ENCODE measurements around the gene TLE4. TPM values are rescaled to one million over a fixed set of nuclear protein-coding genes. Genes with fewer than 3 reads are reported as not detected.
A peak's percentile ranks its signal among the peaks of the same experiment; 100 is the strongest.

TLE4 gene
- total and polyA plus RNA-seq, 2 of the 4 experiments (the other 2 are of a cell fraction): 68.0 to 78.1 TPM

DNA sequence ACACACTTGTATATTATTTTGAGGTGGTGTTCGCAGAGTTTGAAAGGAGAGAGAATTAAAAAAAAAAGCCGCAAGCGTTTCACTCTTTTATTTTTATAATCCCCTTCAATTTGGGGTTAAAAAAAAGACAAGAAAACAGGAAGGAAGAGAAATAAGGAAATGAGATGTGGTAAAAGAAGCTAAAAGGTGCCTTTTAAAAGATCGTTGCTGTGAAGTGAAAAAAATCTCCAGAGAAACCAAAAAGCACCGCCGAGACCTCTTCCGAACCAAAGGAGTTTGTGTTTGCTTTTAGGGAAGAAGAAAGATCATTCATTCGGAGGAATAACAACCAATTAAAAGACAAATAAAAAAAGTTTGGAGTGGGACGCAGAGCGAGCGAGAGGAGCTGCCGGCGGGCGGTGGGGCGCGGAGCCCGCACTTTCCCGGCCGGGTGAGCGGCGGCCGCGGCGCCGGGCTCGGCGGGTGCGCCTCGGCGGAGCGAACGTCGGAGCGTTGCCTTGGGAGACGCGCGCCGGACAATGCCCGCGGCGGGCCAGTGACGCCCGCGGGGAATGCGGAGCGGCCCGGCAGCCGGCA is 355 bp downstream of the TLE4 start:
- Histone ChIP-seq H3K23ac (ENCODE audit: low read depth, low read length) (peak overlapping the region; percentile 15), H3K36me3 (ENCODE audit: control insufficient read depth, insufficient read depth, low read length) (no peaks in the 10 kb centered on the region), H2AFZ (replicated peaks; ENCODE audit: low read length, poor library complexity) (peak overlapping the region; percentile 85), H2BK15ac (ENCODE audit: low read depth, low read length) (no peak overlapping the region), H3K27me3 (ENCODE audit: control insufficient read depth, insufficient read depth, low read length) (no peaks in the 10 kb centered on the region), H2AK5ac (ENCODE audit: low read depth, low read length) (no peak overlapping the region), H2AK9ac (replicated peaks; ENCODE audit: low read depth, low read length, poor library complexity) (peak overlapping the region; percentile 18), H3K9me1 (ENCODE audit: insufficient read depth, low read length) (peaks cover 3% of the 10 kb centered on the region; the same call in 1 of the 2 replicates), H3K9ac (ENCODE audit: low read depth, low read length) (peak overlapping the region; percentile 71), H3K4me2 (ENCODE audit: low read depth, low read length) (peak overlapping the region; percentile 57; the same call in 1 of the 2 replicates), H2BK20ac (ENCODE audit: low read depth, low read length) (no peak overlapping the region), H3K27ac (ENCODE audit: insufficient read depth, low read length) (peak overlapping the region; percentile 63), H3K4me3 (ENCODE audit: insufficient read depth, low read depth, low read length) (peak overlapping the region; percentile 83), H3K79me1 (ENCODE audit: low read depth in 1 of 2, low read length in 2 of 2) (peaks cover 10 to 22% of the 10 kb centered on the region in 2 experiments; a peak in 3 of 4 replicates), H2BK5ac (ENCODE audit: low read depth, low read length, poor library complexity, severe bottlenecking) (peak overlapping the region; percentile 82), H4K20me1 (ENCODE audit: insufficient read depth, low read length) (no peaks in the 10 kb centered on the region), H3K4ac (ENCODE audit: low read depth, low read length) (peak overlapping the region; percentile 44; the same call in 1 of the 2 replicates), H3K56ac (ENCODE audit: extremely low read depth, insufficient read depth, low read length) (peak overlapping the region; percentile 57; the same call in 1 of the 2 replicates), H3K14ac (replicated peaks; ENCODE audit: low read depth, low read length) (peak overlapping the region; percentile 69; the same call in 1 of the 2 replicates), H3K4me1 (ENCODE audit: control insufficient read depth, insufficient read depth, low read length) (peaks cover 2% of the 10 kb centered on the region; the same call in 1 of the 2 replicates), H3K18ac (ENCODE audit: low read depth, low read length) (peak overlapping the region; percentile 17; the same call in 1 of the 2 replicates), H3K9me3 (ENCODE audit: control insufficient read depth, insufficient read depth, low read length) (no peaks in the 10 kb centered on the region), H4K8ac (ENCODE audit: low read depth in 2 of 2, low read length in 2 of 2) (peak overlapping the region in 1 of 2 experiments; percentile 27; a peak in 1 of 4 replicates), H4K5ac (ENCODE audit: low read depth, low read length) (no peak overlapping the region), H4K91ac (ENCODE audit: insufficient read depth, low read depth, low read length) (no peak overlapping the region), H2BK120ac (ENCODE audit: low read depth, low read length) (0 out of 2 replicates have a peak overlapping the region, but pooled peaks have one; percentile 9)
- POLR2A ChIA-PET (ENCODE audit: unreplicated experiment): interaction anchor here (0.7 kb wide), 1 partner anchor 36 kb away, joined by 4 read pairs; no protein-coding TSS in a partner anchor
- CTCF ChIA-PET: interaction anchor here (0.7 to 1.0 kb wide), 4 partner anchors 32 to 317 kb away, joined by 3 to 5 read pairs (median 3); no protein-coding TSS in a partner anchor
- in situ Hi-C loops (cut with MboI; ENCODE audit: low sequenced_read_pairs) (loop anchor here (10.0 to 25.0 kb wide), 3 partner anchors 377 to 985 kb away; no protein-coding TSS in a partner anchor), intact Hi-C loops (cut with micrococcal nuclease) (loop anchor here (5.0 to 10.0 kb wide), 11 partner anchors 95 to 1207 kb away; no protein-coding TSS in a partner anchor), dilution Hi-C loops (cut with HindIII; ENCODE audit: low sequenced_read_pairs, unreplicated experiment) (no loop called here)
- DNase-seq (no peak), ATAC-seq (ENCODE audit: low read depth) (no peak; the same call in 1 of the 2 replicates)
- WGBS, 2 experiments (ENCODE audit: extremely low coverage in 2 of 2, insufficient read length in 1 of 2): 1% methylated on average over 17 of the region's 48 CpGs; no CpG with 5 or more reads in 1 of the 2 experiments
- TSS peak; percentile 87 for BruUV-seq (replicated peaks)
- no peak; the same call in 1 of the 2 replicates for TF ChIP-seq POLR2A (IDR thresholded peaks at IDR 0.05; ENCODE audit: low read depth, low read length)
- no peak for TF ChIP-seq MAFK (IDR thresholded peaks at IDR 0.05; ENCODE audit: low read depth, low read length)
- TF ChIP-seq BHLHE40 (IDR thresholded peaks at IDR 0.05; ENCODE audit: low read depth, low read length): no peak
- no peak for TF ChIP-seq SMC3 (IDR thresholded peaks at IDR 0.05; ENCODE audit: low read depth, low read length)
- no peak for TF ChIP-seq RAD21 (IDR thresholded peaks at IDR 0.05; ENCODE audit: low read length)
- no peak for TF ChIP-seq RCOR1 (IDR thresholded peaks at IDR 0.05; ENCODE audit: insufficient replicate concordance, low read length)
- TF ChIP-seq, protein P1, sequence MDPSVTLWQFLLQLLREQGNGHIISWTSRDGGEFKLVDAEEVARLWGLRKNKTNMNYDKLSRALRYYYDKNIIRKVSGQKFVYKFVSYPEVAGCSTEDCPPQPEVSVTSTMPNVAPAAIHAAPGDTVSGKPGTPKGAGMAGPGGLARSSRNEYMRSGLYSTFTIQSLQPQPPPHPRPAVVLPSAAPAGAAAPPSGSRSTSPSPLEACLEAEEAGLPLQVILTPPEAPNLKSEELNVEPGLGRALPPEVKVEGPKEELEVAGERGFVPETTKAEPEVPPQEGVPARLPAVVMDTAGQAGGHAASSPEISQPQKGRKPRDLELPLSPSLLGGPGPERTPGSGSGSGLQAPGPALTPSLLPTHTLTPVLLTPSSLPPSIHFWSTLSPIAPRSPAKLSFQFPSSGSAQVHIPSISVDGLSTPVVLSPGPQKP (IDR thresholded peaks at IDR 0.05; ENCODE audit: borderline replicate concordance, low read depth, low read length): no peak
- TF ChIP-seq, protein P2, sequence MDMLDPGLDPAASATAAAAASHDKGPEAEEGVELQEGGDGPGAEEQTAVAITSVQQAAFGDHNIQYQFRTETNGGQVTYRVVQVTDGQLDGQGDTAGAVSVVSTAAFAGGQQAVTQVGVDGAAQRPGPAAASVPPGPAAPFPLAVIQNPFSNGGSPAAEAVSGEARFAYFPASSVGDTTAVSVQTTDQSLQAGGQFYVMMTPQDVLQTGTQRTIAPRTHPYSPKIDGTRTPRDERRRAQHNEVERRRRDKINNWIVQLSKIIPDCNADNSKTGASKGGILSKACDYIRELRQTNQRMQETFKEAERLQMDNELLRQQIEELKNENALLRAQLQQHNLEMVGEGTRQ (IDR thresholded peaks at IDR 0.05; ENCODE audit: low read depth, low read length): no peak
- no peak for TF ChIP-seq MAZ (IDR thresholded peaks at IDR 0.05; ENCODE audit: borderline replicate concordance, low read depth, low read length)
- no peak for TF ChIP-seq MXI1 (IDR thresholded peaks at IDR 0.05; ENCODE audit: borderline replicate concordance, low read depth, low read length)
- TF ChIP-seq RFX5 (IDR thresholded peaks at IDR 0.05; ENCODE audit: low read depth, low read length): no peak
- TF ChIP-seq CEBPB (IDR thresholded peaks at IDR 0.05; ENCODE audit: low read depth, low read length): no peak
- TF ChIP-seq CTCF (conservative IDR thresholded peaks at IDR 0.05; ENCODE audit: low read depth, low read length): no peak
- TF ChIP-seq FOS (IDR thresholded peaks at IDR 0.05; ENCODE audit: low read depth, low read length): no peak

Data from IMR-90 (cell line).